ENCODE results near the gene SAMD11.

DNA sequence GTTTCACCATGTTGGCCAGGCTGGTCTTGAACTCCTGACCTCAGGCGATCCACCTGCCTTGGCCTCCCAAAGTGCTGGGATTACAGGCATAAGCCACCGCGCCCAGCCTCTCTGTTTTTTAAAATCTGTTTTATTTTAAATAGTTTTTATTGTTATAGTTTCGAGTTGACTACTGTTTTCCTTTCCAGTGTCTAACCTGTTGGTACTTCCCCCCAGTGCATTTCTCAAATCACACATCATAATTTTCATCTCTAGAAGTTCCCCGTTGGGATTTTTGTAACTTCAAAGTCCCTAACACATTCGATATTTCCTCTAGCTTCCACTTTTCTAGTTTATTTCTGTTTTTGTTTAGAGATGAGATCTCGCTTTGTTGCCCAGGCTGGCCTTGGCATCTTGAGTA, 68.6 kb downstream of the SAMD11 start:
- TF ChIP-seq, protein P1, sequence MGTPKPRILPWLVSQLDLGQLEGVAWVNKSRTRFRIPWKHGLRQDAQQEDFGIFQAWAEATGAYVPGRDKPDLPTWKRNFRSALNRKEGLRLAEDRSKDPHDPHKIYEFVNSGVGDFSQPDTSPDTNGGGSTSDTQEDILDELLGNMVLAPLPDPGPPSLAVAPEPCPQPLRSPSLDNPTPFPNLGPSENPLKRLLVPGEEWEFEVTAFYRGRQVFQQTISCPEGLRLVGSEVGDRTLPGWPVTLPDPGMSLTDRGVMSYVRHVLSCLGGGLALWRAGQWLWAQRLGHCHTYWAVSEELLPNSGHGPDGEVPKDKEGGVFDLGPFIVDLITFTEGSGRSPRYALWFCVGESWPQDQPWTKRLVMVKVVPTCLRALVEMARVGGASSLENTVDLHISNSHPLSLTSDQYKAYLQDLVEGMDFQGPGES (IDR thresholded peaks at IDR 0.05; ENCODE audit: low read depth, low read length): no peak
- no peak for TF ChIP-seq CTCF (IDR thresholded peaks at IDR 0.05)
- no peak for TF ChIP-seq USF2 (IDR thresholded peaks at IDR 0.05; ENCODE audit: borderline replicate concordance, low read depth, low read length)
- TF ChIP-seq TAF1 (IDR thresholded peaks at IDR 0.05; ENCODE audit: borderline replicate concordance, low read depth, low read length): no peak
- TF ChIP-seq CHD2 (IDR thresholded peaks at IDR 0.05; ENCODE audit: low read length, partially characterized antibody): no peak
- no peak for TF ChIP-seq GABPA (IDR thresholded peaks at IDR 0.05; ENCODE audit: low read depth)
- no peak for TF ChIP-seq POLR2AphosphoS5 (IDR thresholded peaks at IDR 0.05; ENCODE audit: low read depth, low read length)
- no peak for TF ChIP-seq EZH2phosphoT487 (IDR thresholded peaks at IDR 0.05; ENCODE audit: borderline replicate concordance, low read depth)
- no peak for TF ChIP-seq FOXM1 (IDR thresholded peaks at IDR 0.05; ENCODE audit: low read depth)
- TF ChIP-seq MAX (IDR thresholded peaks at IDR 0.05; ENCODE audit: low read depth): no peak
- no peak for TF ChIP-seq RFX5 (IDR thresholded peaks at IDR 0.05; ENCODE audit: low read length)
- TF ChIP-seq RAD21 (IDR thresholded peaks at IDR 0.05; ENCODE audit: low read length): no peak
